Hepatocyte (in vitro differentiated cells): Measurements from ENCODE around the gene ZBP1. TPM values are rescaled to one million over a fixed set of nuclear protein-coding genes. Genes with fewer than 3 reads are reported as not detected.

Experiments used
- DNase-seq: peaks from one replicate; pipeline ENCODE4 v3.0.0-alpha.2; 2016; ENCODE audit warnings: low spot score
- H2AFZ ChIP-seq: fragments of 200-600 bp; sonication (generic); 2 replicates; pipeline ENCODE4 v1.6.0; 2016; ENCODE audit warnings: antibody characterized with exemption, mild to moderate bottlenecking
- H3K27ac ChIP-seq: fragments of 200-600 bp; sonication (generic); 2 replicates; pipeline ENCODE4 v1.5.1; 2016; ENCODE audit warnings: mild to moderate bottlenecking
- H3K27me3 ChIP-seq: fragments of 200-600 bp; sonication (generic); 2 replicates; pipeline ENCODE4 v1.6.1; 2016
- H3K36me3 ChIP-seq: fragments of 200-600 bp; sonication (generic); replicated peaks from 2 replicates; pipeline ENCODE4 v1.5.1; 2016; ENCODE audit warnings: low read depth; ENCODE audit not compliant: insufficient read depth
- H3K4me1 ChIP-seq: fragments of 200-600 bp; sonication (generic); 2 replicates; pipeline ENCODE4 v1.5.1; 2016; ENCODE audit warnings: mild to moderate bottlenecking, moderate library complexity; ENCODE audit not compliant: insufficient read depth
- H3K4me2 ChIP-seq: fragments of 200-600 bp; sonication (generic); 2 replicates; pipeline ENCODE4 v1.6.0; 2016
- H3K4me3 ChIP-seq: fragments of 200-600 bp; sonication (generic); 2 replicates; pipeline ENCODE4 v1.5.1; 2016; ENCODE audit warnings: mild to moderate bottlenecking
- H3K79me2 ChIP-seq: fragments of 200-600 bp; sonication (generic); 2 replicates; pipeline ENCODE4 v1.6.0; 2017; ENCODE audit warnings: mild to moderate bottlenecking
- H3K9me2 ChIP-seq: fragments of 200-600 bp; sonication (generic); replicated peaks from 2 replicates; pipeline ENCODE4 v1.6.0; 2017; ENCODE audit warnings: mild to moderate bottlenecking; ENCODE audit not compliant: insufficient read depth
- H3K9me3 ChIP-seq: fragments of 200-600 bp; sonication (generic); 2 replicates; pipeline ENCODE4 v1.5.1; 2016; ENCODE audit warnings: low read depth, mild to moderate bottlenecking
- H4K20me1 ChIP-seq: fragments of 200-600 bp; sonication (generic); 2 replicates; pipeline ENCODE4 v1.6.0; 2016; ENCODE audit warnings: mild to moderate bottlenecking; ENCODE audit not compliant: insufficient read depth, poor library complexity, severe bottlenecking
- EZH2 ChIP-seq: fragments of 200-600 bp; sonication (generic); IDR thresholded peaks from 2 replicates; pipeline ENCODE4 v1.6.1; 2016; ENCODE audit warnings: antibody characterized with exemption, mild to moderate bottlenecking, borderline replicate concordance
- EZH2phosphoT487 ChIP-seq: fragments of 200-600 bp; sonication (generic); IDR thresholded peaks from one replicate; pipeline ENCODE4 v1.6.1; 2018; ENCODE audit warnings: antibody characterized with exemption, mild to moderate bottlenecking, low read depth, moderate library complexity; ENCODE audit not compliant: unreplicated experiment, severe bottlenecking
- WGBS: methylation state at CpG from one replicate; pipeline ENCODE4 v1.1.6; 2016; ENCODE audit warnings: low lambda C conversion rate; ENCODE audit errors: missing lambda C conversion rate; 5-methylcytosine and 5-hydroxymethylcytosine counted together
- polyA plus RNA-seq: library from polyadenylated mRNA; unstranded; fragments of >200 nt; fragmentation: Nextera tagmentation; extraction: Ambion mirVana; gene quantifications from 2 replicates; pipeline ENCODE4 v1.2.1, GENCODE V29; 2016
- total RNA-seq: library from RNA; depleted of rRNA; stranded (reverse); fragments of >200 nt; gene quantifications from 2 replicates; pipeline ENCODE4 v1.2.3, GENCODE V29; 2014
- TF ChIP-seq, protein P1 (sequence below): fragments of 200-600 bp; sonication (generic); IDR thresholded peaks from 2 replicates; pipeline ENCODE4 v1.5.1; 2016; ENCODE audit warnings: antibody characterized with exemption, mild to moderate bottlenecking; ENCODE audit not compliant: poor library complexity

Gene ZBP1
- total and polyA plus RNA-seq, 2 experiments from 2014 or later, result not detected

DNA sequence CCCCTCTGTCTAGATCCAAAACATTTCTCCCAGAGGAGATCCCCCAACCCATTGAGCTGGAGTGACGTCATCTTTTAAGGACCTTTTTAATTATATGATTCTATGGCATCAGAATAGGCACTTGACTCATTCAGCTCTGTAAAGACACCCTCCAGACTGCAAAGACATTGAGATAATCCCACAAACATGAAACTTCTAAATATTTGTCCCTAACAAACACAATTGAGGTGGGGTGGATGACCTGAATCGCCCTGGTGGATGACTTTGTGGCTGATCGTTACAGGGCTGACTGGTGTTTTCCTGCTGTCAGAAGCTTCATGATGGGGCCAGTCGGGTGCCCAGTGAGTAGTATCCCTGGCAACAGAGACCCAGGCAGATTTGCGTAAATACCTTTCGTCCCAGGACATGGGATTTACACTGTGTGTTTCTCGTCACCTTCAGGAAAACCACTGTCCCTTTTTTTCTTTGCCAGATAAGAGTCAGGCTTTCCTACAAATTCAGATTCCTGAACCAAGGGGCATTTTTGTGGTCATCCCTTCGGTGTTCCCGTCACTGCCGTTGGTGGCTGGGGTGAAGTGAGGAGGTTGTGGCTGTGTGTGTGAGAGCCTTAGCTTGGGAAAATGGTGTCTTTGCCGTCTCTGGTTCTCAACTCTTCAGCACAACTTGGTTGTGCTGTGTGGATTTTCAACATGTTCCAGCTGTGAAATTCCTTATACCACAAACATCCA, 64.6 kb downstream of the ZBP1 start:
- no peak overlapping the region for H3K4me3 ChIP-seq
- H3K36me3 ChIP-seq, result no peaks in the 10 kb centered on the region
- DNase-seq, result no peak
- no peaks in the 10 kb centered on the region for H3K9me3 ChIP-seq
- H2AFZ ChIP-seq, result no peak overlapping the region
- H3K4me1 ChIP-seq, result peaks cover 7% of the 10 kb centered on the region
- H4K20me1 ChIP-seq, result no peaks in the 10 kb centered on the region
- H3K4me2 ChIP-seq, result no peak overlapping the region
- peaks cover 2% of the 10 kb centered on the region for H3K27me3 ChIP-seq
- no peak overlapping the region for H3K27ac ChIP-seq
- 63% methylated on average over 11 of the region's 11 CpGs for WGBS
- no peaks in the 10 kb centered on the region for H3K9me2 ChIP-seq
- H3K79me2 ChIP-seq, result no peaks in the 10 kb centered on the region
- TF ChIP-seq, protein P1, sequence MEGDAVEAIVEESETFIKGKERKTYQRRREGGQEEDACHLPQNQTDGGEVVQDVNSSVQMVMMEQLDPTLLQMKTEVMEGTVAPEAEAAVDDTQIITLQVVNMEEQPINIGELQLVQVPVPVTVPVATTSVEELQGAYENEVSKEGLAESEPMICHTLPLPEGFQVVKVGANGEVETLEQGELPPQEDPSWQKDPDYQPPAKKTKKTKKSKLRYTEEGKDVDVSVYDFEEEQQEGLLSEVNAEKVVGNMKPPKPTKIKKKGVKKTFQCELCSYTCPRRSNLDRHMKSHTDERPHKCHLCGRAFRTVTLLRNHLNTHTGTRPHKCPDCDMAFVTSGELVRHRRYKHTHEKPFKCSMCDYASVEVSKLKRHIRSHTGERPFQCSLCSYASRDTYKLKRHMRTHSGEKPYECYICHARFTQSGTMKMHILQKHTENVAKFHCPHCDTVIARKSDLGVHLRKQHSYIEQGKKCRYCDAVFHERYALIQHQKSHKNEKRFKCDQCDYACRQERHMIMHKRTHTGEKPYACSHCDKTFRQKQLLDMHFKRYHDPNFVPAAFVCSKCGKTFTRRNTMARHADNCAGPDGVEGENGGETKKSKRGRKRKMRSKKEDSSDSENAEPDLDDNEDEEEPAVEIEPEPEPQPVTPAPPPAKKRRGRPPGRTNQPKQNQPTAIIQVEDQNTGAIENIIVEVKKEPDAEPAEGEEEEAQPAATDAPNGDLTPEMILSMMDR, result no peak
- TF ChIP-seq EZH2 (no peak), EZH2phosphoT487 (no peak)

Other genes with a start within 250 kb of the ZBP1 start
- gene RBM38, start 229.0 kb downstream of the ZBP1 start, total RNA-seq, result 16.1 and 18.1 TPM in 2 replicates
- 15.6 and 19.6 TPM in 2 replicates for gene RBM38, start 229.0 kb downstream of the ZBP1 start, polyA plus RNA-seq
- gene CTCFL, start 95.3 kb downstream of the ZBP1 start, total RNA-seq, result 0.12 TPM in 1 of 2 replicates, not detected in the other
- not detected in 2 replicates for gene CTCFL, start 95.3 kb downstream of the ZBP1 start, polyA plus RNA-seq
- gene PCK1, start 59.3 kb downstream of the ZBP1 start, total RNA-seq, result 12.0 and 12.8 TPM in 2 replicates
- 8.8 and 11.6 TPM in 2 replicates for gene PCK1, start 59.3 kb downstream of the ZBP1 start, polyA plus RNA-seq
- 6.8 and 9.2 TPM in 2 replicates for gene PMEPA1, start 89.6 kb upstream of the ZBP1 start, total RNA-seq
- 34.1 and 40.3 TPM in 2 replicates for gene PMEPA1, start 89.6 kb upstream of the ZBP1 start, polyA plus RNA-seq